Panc1 (cell line): ENCODE data around the gene PSORS1C1.

Experiments used
- POLR2AphosphoS5 ChIP-seq: IDR thresholded peaks from 2 replicates; pipeline ENCODE4 v1.6.1; 2012; ENCODE audit warnings: mild to moderate bottlenecking, low read depth, low read length, moderate library complexity
- TF ChIP-seq, protein P1 (sequence below): fragments of 450-650 bp; IDR thresholded peaks from 2 replicates; pipeline ENCODE4 v1.5.1; 2017; ENCODE audit warnings: mild to moderate bottlenecking
- TF ChIP-seq, protein P2 (sequence below), 2 experiments: IDR thresholded peaks; 2 replicates each; pipeline ENCODE4 v1.6.1; 2011 to 2012; ENCODE audit warnings: low read depth in 2 of 2, control low read depth in 1 of 2, low read length in 1 of 2, mild to moderate bottlenecking in 1 of 2, moderate library complexity in 1 of 2; ENCODE audit not compliant: insufficient read depth in 1 of 2

DNA sequence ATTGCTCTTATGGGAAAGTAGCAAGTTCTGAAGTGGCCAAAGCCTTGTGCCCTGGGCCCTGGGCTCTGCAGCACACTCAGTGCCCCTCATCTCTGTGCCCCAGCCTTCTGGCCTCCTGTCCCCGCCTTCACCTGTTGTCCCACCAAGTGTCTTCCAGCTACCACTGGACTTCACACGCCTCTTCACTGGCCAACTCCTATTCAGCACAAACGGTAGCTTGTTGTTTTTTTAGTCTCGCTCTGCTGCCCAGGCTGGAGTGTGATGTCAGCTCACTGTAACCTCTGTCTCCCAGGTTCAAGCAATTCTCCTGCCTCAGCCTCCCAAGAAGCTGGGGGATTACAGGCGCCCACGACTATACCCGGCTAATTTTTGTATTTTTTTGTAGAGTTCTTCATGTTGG lies 38.2 kb downstream of the PSORS1C1 start:
- TF ChIP-seq, protein P1, sequence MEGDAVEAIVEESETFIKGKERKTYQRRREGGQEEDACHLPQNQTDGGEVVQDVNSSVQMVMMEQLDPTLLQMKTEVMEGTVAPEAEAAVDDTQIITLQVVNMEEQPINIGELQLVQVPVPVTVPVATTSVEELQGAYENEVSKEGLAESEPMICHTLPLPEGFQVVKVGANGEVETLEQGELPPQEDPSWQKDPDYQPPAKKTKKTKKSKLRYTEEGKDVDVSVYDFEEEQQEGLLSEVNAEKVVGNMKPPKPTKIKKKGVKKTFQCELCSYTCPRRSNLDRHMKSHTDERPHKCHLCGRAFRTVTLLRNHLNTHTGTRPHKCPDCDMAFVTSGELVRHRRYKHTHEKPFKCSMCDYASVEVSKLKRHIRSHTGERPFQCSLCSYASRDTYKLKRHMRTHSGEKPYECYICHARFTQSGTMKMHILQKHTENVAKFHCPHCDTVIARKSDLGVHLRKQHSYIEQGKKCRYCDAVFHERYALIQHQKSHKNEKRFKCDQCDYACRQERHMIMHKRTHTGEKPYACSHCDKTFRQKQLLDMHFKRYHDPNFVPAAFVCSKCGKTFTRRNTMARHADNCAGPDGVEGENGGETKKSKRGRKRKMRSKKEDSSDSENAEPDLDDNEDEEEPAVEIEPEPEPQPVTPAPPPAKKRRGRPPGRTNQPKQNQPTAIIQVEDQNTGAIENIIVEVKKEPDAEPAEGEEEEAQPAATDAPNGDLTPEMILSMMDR = no peak
- TF ChIP-seq, protein P2, sequence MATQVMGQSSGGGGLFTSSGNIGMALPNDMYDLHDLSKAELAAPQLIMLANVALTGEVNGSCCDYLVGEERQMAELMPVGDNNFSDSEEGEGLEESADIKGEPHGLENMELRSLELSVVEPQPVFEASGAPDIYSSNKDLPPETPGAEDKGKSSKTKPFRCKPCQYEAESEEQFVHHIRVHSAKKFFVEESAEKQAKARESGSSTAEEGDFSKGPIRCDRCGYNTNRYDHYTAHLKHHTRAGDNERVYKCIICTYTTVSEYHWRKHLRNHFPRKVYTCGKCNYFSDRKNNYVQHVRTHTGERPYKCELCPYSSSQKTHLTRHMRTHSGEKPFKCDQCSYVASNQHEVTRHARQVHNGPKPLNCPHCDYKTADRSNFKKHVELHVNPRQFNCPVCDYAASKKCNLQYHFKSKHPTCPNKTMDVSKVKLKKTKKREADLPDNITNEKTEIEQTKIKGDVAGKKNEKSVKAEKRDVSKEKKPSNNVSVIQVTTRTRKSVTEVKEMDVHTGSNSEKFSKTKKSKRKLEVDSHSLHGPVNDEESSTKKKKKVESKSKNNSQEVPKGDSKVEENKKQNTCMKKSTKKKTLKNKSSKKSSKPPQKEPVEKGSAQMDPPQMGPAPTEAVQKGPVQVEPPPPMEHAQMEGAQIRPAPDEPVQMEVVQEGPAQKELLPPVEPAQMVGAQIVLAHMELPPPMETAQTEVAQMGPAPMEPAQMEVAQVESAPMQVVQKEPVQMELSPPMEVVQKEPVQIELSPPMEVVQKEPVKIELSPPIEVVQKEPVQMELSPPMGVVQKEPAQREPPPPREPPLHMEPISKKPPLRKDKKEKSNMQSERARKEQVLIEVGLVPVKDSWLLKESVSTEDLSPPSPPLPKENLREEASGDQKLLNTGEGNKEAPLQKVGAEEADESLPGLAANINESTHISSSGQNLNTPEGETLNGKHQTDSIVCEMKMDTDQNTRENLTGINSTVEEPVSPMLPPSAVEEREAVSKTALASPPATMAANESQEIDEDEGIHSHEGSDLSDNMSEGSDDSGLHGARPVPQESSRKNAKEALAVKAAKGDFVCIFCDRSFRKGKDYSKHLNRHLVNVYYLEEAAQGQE (IDR thresholded peaks at IDR 0.05; ENCODE audit: insufficient read depth in 1 of 2, low read depth in 2 of 2, low read length in 1 of 2) = no peak
- TF ChIP-seq POLR2AphosphoS5 = no peak
